Psoas muscle (tissue), 8 donors: ENCODE results near the gene RNF181. TPM values are rescaled to one million over a fixed set of nuclear protein-coding genes. Genes with fewer than 3 reads are reported as not detected.

Experiments
- ATAC-seq, 4 donors: fragments of 200-7000 bp; cut with Tn5 transposase; one replicate each; pipeline ENCODE4 v1.9.1; 2020; ENCODE audit warnings: moderate library complexity in 3 of 4, mild to moderate bottlenecking in 2 of 4
- DNase-seq, 2 donors: peaks; one replicate each; pipeline ENCODE4 v3.0.0-alpha.2; 2020
- H3K27ac ChIP-seq: fragments of 200-600 bp; one replicate; pipeline ENCODE4 v1.8.0; 2022
- H3K27me3 ChIP-seq, 3 donors: fragments of 200-600 bp in 1 of 3; one replicate each; pipeline versions ENCODE4 v1.6.1 to v1.8.0; 2013 to 2022; ENCODE audit warnings: low read length in 2 of 3, mild to moderate bottlenecking in 2 of 3, moderate library complexity in 1 of 3; ENCODE audit not compliant: insufficient read depth in 3 of 3
- H3K36me3 ChIP-seq, 2 donors: fragments of 200-600 bp in 1 of 2; one replicate each; pipeline versions ENCODE4 v1.6.1 to v1.8.0; 2013 to 2022; ENCODE audit warnings: low read depth in 1 of 2, mild to moderate bottlenecking in 1 of 2, moderate library complexity in 1 of 2; ENCODE audit not compliant: insufficient read depth in 1 of 2
- H3K4me1 ChIP-seq: fragments of 200-600 bp; one replicate; pipeline ENCODE4 v1.8.0; 2022
- H3K4me3 ChIP-seq: fragments of 200-600 bp; one replicate; pipeline ENCODE4 v1.8.0; 2022; ENCODE audit warnings: mild to moderate bottlenecking
- H3K9me3 ChIP-seq: fragments of 200-600 bp; one replicate; pipeline ENCODE4 v1.8.0; 2022
- CTCF ChIP-seq: fragments of 200-600 bp; IDR thresholded peaks from one replicate; pipeline ENCODE4 v1.8.0; 2022; ENCODE audit warnings: antibody characterized with exemption
- WGBS, 3 donors: extraction: QIAGEN DNeasy Blood & Tissue Kit; methylation state at CpG; one replicate each; pipeline versions ENCODE4 v1.1.6 to v1.1.7; 2013; 5-methylcytosine and 5-hydroxymethylcytosine counted together
- intact Hi-C, 2 donors: fragments of 100-400 bp; cut with DNase I; formaldehyde crosslinking; loops; one replicate each; pipeline versions ENCODE4 v1.11.0 to v1.14.2; 2022
- polyA plus RNA-seq, 3 donors: library from polyadenylated mRNA; stranded (reverse); fragments of 200-250 nt; gene quantifications; one replicate each; pipeline ENCODE4 v1.2.3, GENCODE V29; 2013
- total RNA-seq, 4 donors: library from RNA; stranded (reverse); fragmentation: NEBNext Ultra II Directional in 2 of 4; extraction: Animal tissue kit (Norgen Biotek cat#: 25700) in 2 of 4; gene quantifications; one replicate each; pipeline versions ENCODE4 v1.2.1 to v1.2.4, GENCODE V29; 2021 to 2023
- donor health status: healthy with polysubstance abuse.
- donor health status: DM: no; HTN: no; CAD: no; lungs with moderate emphysema.
- donor health status: Bipolar disorder and iron deficiency.
- donor health status: healthy.
- donor health status: DM: yes; HTN: yes; CAD: no.
- donor health status: DM: no; HTN: no; CAD: no.
- donor health status: DM: no; HTN: no; CAD: no.
- donor health status: DM: yes; HTN: yes; CAD: no.

RNF181 gene
- total and polyA plus RNA-seq, 7 donors: 84.7 to 212 (median 107) TPM

- intact Hi-C loops: loop anchor here (5.0 kb wide), 1 partner anchor 33 kb away; the partner anchor contains the start of gene GGCX (in 2 of the 2)
- peaks cover 53% of the 10 kb centered on the region for H3K4me1 ChIP-seq
Observed at GRCh38 chr2:85594715-85595300, 737 bp upstream of the RNF181 start.

GRCh38 chr2:85596026-85596333 lies 435 bp downstream of the RNF181 start:
- WGBS, 3 donors: 1 to 2% (median 1%) methylated on average over 10 of the region's 10 CpGs
- TF ChIP-seq CTCF: no peak
- intact Hi-C loops: loop anchor here (5.0 kb wide), 1 partner anchor 34 kb away; the partner anchor contains the start of gene GGCX (in 2 of the 2)
- Histone ChIP-seq H3K27ac (peak overlapping the region; percentile 93), H3K36me3 (peaks cover 3 to 50% of the 10 kb centered on the region in 2 donors), H3K4me1 (peaks cover 44% of the 10 kb centered on the region), H3K27me3 (no peaks in the 10 kb centered on the region), H3K9me3 (no peaks in the 10 kb centered on the region), H3K4me3 (peak overlapping the region; percentile 82)
- ATAC-seq (peak in 3 of 4 donors; percentile 9 to 28 (median 22)), DNase-seq (no peak)

More at GRCh38 chr2:85594715-85595300, 737 bp upstream of the RNF181 start:
- no peaks in the 10 kb centered on the region for H3K9me3 ChIP-seq
- peaks cover 3 to 39% of the 10 kb centered on the region in 2 donors for H3K36me3 ChIP-seq
- H3K27me3 ChIP-seq: no peaks in the 10 kb centered on the region
- 12 to 15% (median 14%) methylated on average over 13 of the region's 13 CpGs for WGBS, 3 donors
- DNase-seq (peak in 1 of 2 donors; percentile 23), ATAC-seq (peak in 2 of 4 donors; percentile 0 to 2)
- peak overlapping the region; percentile 93 for H3K27ac ChIP-seq
- H3K4me3 ChIP-seq: peak overlapping the region; percentile 82
- TF ChIP-seq CTCF: no peak

GRCh38 chr2:85596486-85597143 lies 1.1 kb downstream of the RNF181 start:
- Histone ChIP-seq H3K4me3 (peak overlapping the region; percentile 82), H3K36me3 (peaks cover 3 to 53% of the 10 kb centered on the region in 2 donors), H3K4me1 (peaks cover 44% of the 10 kb centered on the region), H3K9me3 (no peaks in the 10 kb centered on the region), H3K27me3 (no peaks in the 10 kb centered on the region), H3K27ac (peak overlapping the region; percentile 93)
- ATAC-seq: no peak
- WGBS, 3 donors: 53 to 64% (median 54%) methylated on average over 3 of the region's 3 CpGs
- intact Hi-C loops: loop anchor here (5.0 kb wide), 1 partner anchor 34 kb away; the partner anchor contains the start of gene GGCX (in 2 of the 2)
- peak; percentile 2 to 15 for DNase-seq
- TF ChIP-seq CTCF: no peak

GRCh38 chr2:85597241-85597640 lies 1.7 kb downstream of the RNF181 start:
- intact Hi-C loops: loop anchor here (5.0 kb wide), 1 partner anchor 35 kb away; the partner anchor contains the start of gene GGCX (in 2 of the 2)
- H3K27ac ChIP-seq: peak overlapping the region; percentile 9

More at GRCh38 chr2:85597241-85597640, 1.7 kb downstream of the RNF181 start:
- no peak for DNase-seq
- no peak for ATAC-seq
- peak overlapping the region; percentile 82 for H3K4me3 ChIP-seq
- WGBS, 3 donors: 32 to 69% (median 46%) methylated on average over 5 of the region's 5 CpGs
- TF ChIP-seq CTCF: no peak
- no peaks in the 10 kb centered on the region for H3K9me3 ChIP-seq
- H3K36me3 ChIP-seq: peaks cover 3 to 53% of the 10 kb centered on the region in 2 donors
- peaks cover 42% of the 10 kb centered on the region for H3K4me1 ChIP-seq
- no peaks in the 10 kb centered on the region for H3K27me3 ChIP-seq
